ENCODE results near the gene MOSPD2. TPM values are rescaled to one million over a fixed set of nuclear protein-coding genes. Genes with fewer than 3 reads are reported as not detected.

MOSPD2 gene
- total RNA-seq, 1 experiment from 2014 or later, result 11.6 TPM

DNA sequence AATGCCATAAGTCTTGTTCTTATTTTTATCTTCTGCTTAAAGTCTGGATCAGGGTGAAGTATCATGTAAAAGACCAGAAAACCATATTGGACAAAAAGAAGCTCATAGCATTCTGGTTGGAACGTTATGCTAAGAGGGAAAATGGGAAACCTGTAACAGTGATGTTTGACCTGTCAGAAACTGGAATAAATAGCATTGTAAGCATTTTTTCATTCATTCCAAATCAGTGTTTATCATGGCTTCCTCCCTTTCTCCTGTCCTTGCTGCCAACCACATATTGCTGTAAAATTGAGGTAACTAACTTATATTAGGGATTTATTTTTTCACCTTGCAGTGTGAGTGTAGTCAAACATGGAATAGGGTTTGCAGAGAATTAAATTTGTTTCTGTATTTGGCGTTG lies 23.8 kb downstream of the MOSPD2 start:
- no peak for ATAC-seq
- Histone ChIP-seq H3K79me2 (ENCODE audit: low read length) (no peaks in the 10 kb centered on the region), H3K9me3 (ENCODE audit: low read length) (no peaks in the 10 kb centered on the region), H3K36me3 (ENCODE audit: low read depth, low read length) (no peaks in the 10 kb centered on the region), H2AFZ (ENCODE audit: low read length) (no peak overlapping the region), H3K4me3 (ENCODE audit: low read length) (no peak overlapping the region), H3K9me2 (replicated peaks; ENCODE audit: low read length) (no peaks in the 10 kb centered on the region), H3K27me3 (ENCODE audit: low read length) (no peaks in the 10 kb centered on the region), H3K27ac (ENCODE audit: low read length) (no peak overlapping the region), H3K4me1 (ENCODE audit: insufficient read depth, low read length) (peaks cover 15% of the 10 kb centered on the region), H3K4me2 (ENCODE audit: low read length) (no peak overlapping the region), H3K9ac (ENCODE audit: low read length) (no peak overlapping the region), H4K20me1 (ENCODE audit: low read length) (no peaks in the 10 kb centered on the region), H3F3A (ENCODE audit: low read length, unreplicated experiment) (no peaks in the 10 kb centered on the region)
- DNase-seq, result no peak
- intact Hi-C loops (cut with micrococcal nuclease), result no loop called here
- CTCF ChIA-PET, result no interaction called here
- no peak for TF ChIP-seq EZH2phosphoT487 (IDR thresholded peaks at IDR 0.05; ENCODE audit: borderline replicate concordance, low read length)
- no peak for TF ChIP-seq EZH2 (IDR thresholded peaks at IDR 0.05; ENCODE audit: low read length, unreplicated experiment)
- TF ChIP-seq CTCF (conservative IDR thresholded peaks at IDR 0.05; ENCODE audit: low read depth, low read length), result no peak
- BruUV-seq (replicated peaks), result no TSS peak
- POLR2A ChIA-PET (ENCODE audit: unreplicated experiment), result no interaction called here

DNA sequence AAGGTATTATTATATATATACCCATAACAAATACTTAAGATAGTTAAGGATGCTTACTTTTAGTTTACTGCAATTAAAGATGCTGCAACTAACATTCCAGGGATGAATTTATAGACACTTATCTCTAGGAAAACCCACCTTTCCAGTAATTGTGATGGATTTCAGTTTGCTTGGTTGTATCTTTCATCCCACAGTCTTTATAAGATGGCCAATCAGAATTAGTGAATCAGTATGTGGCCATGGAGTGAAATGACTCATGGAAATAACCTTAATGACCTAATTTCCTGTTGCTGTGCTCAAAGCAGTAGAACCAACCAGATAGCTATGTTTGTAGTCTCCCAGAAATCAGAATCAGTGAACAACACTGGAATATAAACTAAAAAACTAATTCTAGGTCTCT lies 26.4 kb downstream of the MOSPD2 start:
- peak; percentile 46 for DNase-seq
- TF ChIP-seq CTCF (conservative IDR thresholded peaks at IDR 0.05; ENCODE audit: low read depth, low read length), result no peak
- no peak for TF ChIP-seq EZH2phosphoT487 (IDR thresholded peaks at IDR 0.05; ENCODE audit: borderline replicate concordance, low read length)
- no peak for TF ChIP-seq EZH2 (IDR thresholded peaks at IDR 0.05; ENCODE audit: low read length, unreplicated experiment)
- intact Hi-C loops (cut with micrococcal nuclease), result no loop called here
- POLR2A ChIA-PET (ENCODE audit: unreplicated experiment), result no interaction called here
- Histone ChIP-seq H4K20me1 (ENCODE audit: low read length) (no peaks in the 10 kb centered on the region), H2AFZ (ENCODE audit: low read length) (no peak overlapping the region), H3K9me3 (ENCODE audit: low read length) (no peaks in the 10 kb centered on the region), H3K79me2 (ENCODE audit: low read length) (no peaks in the 10 kb centered on the region), H3K9ac (ENCODE audit: low read length) (no peak overlapping the region), H3K36me3 (ENCODE audit: low read depth, low read length) (peaks cover 9% of the 10 kb centered on the region; the same call in 1 of the 2 replicates), H3K4me2 (ENCODE audit: low read length) (no peak overlapping the region), H3K4me3 (ENCODE audit: low read length) (no peak overlapping the region), H3K9me2 (replicated peaks; ENCODE audit: low read length) (no peaks in the 10 kb centered on the region), H3K4me1 (ENCODE audit: insufficient read depth, low read length) (peaks cover 15% of the 10 kb centered on the region), H3K27ac (ENCODE audit: low read length) (no peak overlapping the region), H3F3A (ENCODE audit: low read length, unreplicated experiment) (no peaks in the 10 kb centered on the region), H3K27me3 (ENCODE audit: low read length) (no peaks in the 10 kb centered on the region)
- CTCF ChIA-PET, result no interaction called here
- BruUV-seq (replicated peaks), result no TSS peak
- ATAC-seq, result peak; percentile 53; the same call in 1 of the 2 replicates

DNA sequence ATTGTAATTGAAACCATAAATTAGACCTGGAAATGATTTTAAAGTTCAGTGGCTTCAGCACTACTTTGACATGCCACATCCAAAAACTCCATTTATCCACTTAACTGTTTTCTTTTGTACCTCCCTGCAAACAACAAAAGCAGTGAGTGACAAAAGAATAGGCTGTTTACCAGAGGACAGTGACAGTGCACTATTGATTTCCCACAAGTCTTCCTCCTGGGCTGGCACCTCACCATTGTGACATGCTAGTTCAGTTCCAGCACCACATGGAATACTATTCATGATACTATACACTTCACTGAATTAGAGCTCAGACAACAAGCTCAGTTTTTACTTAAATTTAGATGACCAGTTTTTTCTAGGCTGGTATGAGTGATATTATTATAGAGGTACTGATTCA lies 29.3 kb downstream of the MOSPD2 start:
- Histone ChIP-seq H3K4me3 (ENCODE audit: low read length) (no peak overlapping the region), H3K36me3 (ENCODE audit: low read depth, low read length) (peaks cover 12% of the 10 kb centered on the region; the same call in 1 of the 2 replicates), H3K27me3 (ENCODE audit: low read length) (no peaks in the 10 kb centered on the region), H3F3A (ENCODE audit: low read length, unreplicated experiment) (no peaks in the 10 kb centered on the region), H3K27ac (ENCODE audit: low read length) (no peak overlapping the region), H3K9ac (ENCODE audit: low read length) (no peak overlapping the region), H3K9me2 (replicated peaks; ENCODE audit: low read length) (no peaks in the 10 kb centered on the region), H4K20me1 (ENCODE audit: low read length) (no peaks in the 10 kb centered on the region), H3K4me1 (ENCODE audit: insufficient read depth, low read length) (peaks cover 15% of the 10 kb centered on the region), H2AFZ (ENCODE audit: low read length) (no peak overlapping the region), H3K79me2 (ENCODE audit: low read length) (no peaks in the 10 kb centered on the region), H3K9me3 (ENCODE audit: low read length) (no peaks in the 10 kb centered on the region), H3K4me2 (ENCODE audit: low read length) (no peak overlapping the region)
- ChIA-PET CTCF (no interaction called here), POLR2A (ENCODE audit: unreplicated experiment) (no interaction called here)
- no peak for DNase-seq
- no TSS peak for BruUV-seq (replicated peaks)
- TF ChIP-seq EZH2phosphoT487 (IDR thresholded peaks at IDR 0.05; ENCODE audit: borderline replicate concordance, low read length) (no peak), EZH2 (IDR thresholded peaks at IDR 0.05; ENCODE audit: low read length, unreplicated experiment) (no peak)
- no peak for ATAC-seq
- intact Hi-C loops (cut with micrococcal nuclease), result no loop called here

Data from PC-3 (cell line).